Measurements from ENCODE around the gene CAPN10.
"Not testable (repeated sequence)": the region's sequence is repeated elsewhere in the genome, so short reads cannot be mapped to it uniquely, and the experiment has no call there.

CAPN10 gene, protein sequence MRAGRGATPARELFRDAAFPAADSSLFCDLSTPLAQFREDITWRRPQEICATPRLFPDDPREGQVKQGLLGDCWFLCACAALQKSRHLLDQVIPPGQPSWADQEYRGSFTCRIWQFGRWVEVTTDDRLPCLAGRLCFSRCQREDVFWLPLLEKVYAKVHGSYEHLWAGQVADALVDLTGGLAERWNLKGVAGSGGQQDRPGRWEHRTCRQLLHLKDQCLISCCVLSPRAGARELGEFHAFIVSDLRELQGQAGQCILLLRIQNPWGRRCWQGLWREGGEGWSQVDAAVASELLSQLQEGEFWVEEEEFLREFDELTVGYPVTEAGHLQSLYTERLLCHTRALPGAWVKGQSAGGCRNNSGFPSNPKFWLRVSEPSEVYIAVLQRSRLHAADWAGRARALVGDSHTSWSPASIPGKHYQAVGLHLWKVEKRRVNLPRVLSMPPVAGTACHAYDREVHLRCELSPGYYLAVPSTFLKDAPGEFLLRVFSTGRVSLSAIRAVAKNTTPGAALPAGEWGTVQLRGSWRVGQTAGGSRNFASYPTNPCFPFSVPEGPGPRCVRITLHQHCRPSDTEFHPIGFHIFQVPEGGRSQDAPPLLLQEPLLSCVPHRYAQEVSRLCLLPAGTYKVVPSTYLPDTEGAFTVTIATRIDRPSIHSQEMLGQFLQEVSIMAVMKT

DNA sequence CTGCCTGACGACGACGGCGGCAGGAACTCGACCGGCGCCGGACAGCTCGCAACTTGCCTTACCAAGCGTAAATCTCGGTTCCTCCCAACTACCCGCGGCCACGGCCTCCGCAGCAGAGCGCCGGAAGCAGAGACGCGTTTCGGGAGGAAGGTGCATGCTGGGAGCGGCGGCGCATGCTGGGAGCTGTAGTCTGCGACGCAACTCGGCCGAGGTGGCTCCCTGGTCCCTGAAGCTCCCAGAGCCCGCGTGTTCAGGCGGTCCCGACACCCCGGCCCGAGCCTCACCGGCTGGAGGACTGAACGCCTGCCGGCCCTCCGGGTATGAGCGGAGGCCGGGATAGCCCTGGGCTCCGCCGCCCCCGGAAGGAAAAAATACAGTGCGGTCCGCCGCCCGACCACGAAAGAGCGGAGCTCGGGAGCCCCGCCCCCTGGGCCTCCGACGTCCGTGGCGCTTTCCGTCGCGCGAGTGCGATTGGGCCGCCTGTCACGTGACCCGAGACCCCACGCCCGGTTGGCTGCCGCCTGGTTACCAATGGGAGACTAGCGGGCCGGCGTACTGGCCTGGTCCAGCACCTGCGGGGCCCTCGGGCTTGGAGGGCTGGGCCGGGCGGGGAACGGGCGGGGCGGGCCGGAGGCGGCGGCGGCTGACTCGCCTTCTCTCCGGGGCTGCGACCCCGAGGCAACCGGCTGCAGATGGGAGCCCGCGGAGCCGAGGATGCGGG lies at the start of gene CAPN10:
TSS of gene CAPN10 (plus strand) at position 537 of the 721 bp plus-strand sequence. CDS start at position 715, 178 bp downstream.
- TF ChIP-seq, protein P1, sequence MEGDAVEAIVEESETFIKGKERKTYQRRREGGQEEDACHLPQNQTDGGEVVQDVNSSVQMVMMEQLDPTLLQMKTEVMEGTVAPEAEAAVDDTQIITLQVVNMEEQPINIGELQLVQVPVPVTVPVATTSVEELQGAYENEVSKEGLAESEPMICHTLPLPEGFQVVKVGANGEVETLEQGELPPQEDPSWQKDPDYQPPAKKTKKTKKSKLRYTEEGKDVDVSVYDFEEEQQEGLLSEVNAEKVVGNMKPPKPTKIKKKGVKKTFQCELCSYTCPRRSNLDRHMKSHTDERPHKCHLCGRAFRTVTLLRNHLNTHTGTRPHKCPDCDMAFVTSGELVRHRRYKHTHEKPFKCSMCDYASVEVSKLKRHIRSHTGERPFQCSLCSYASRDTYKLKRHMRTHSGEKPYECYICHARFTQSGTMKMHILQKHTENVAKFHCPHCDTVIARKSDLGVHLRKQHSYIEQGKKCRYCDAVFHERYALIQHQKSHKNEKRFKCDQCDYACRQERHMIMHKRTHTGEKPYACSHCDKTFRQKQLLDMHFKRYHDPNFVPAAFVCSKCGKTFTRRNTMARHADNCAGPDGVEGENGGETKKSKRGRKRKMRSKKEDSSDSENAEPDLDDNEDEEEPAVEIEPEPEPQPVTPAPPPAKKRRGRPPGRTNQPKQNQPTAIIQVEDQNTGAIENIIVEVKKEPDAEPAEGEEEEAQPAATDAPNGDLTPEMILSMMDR (conservative IDR thresholded peaks at IDR 0.05; ENCODE audit: low read depth): no peak
- POLR2A ChIA-PET (ENCODE audit: low non-redundant PET): interaction anchor here (0.6 to 2.4 kb wide), 5 partner anchors 17 to 72 kb away, joined by 3 to 12 read pairs (median 4); partner anchors contain the start of gene DUSP28
- H3K27ac ChIP-seq: peak within 1 kb of the TSS; percentile 89
- peak; percentile 96 for DNase-seq (ENCODE audit: low spot score)
- CTCF ChIA-PET: interaction anchor here (0.6 to 1.1 kb wide), 3 partner anchors 17 to 454 kb away, joined by 3 to 5 read pairs (median 4); no protein-coding TSS in a partner anchor

DNA sequence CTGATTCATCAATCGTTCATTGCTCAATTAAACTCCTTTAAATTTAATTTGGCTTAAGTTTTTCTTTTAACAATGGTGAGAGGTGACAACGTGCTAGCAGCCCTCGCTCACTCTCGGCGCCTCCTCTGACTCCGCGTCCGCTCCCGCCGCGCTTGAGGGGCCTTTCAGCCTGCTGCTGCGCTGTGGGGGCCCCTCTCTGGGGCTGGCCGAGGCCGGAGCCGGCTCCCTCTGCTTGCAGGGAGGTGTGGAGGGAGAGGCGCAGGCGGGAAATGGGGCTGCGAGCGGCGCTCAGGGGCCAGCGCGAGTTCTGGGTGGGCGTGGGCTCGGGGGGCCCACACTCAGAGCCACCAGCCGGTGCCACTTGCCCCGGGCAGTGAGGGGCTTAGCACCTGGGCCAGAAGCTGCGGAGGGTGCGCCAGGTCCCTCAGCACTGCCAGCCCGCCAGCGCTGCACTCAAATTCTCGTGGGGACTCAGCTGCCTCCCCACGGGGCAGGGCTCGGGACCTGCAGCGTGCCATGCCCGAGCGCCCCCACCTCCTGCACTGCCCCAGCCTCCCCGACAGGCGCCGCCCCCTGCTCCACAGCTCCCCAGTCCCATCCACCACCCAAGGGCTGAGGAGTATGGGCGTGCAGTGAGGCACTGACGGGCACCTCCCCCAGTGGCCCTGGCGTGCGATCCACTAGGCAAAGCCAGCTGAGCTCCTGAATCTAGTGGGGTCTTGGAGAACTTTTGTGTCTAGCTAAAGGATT lies 48.3 kb upstream of the CAPN10 start:
- ChIA-PET CTCF (no interaction called here), POLR2A (ENCODE audit: low non-redundant PET) (no interaction called here)
- H3K27ac ChIP-seq: no peak overlapping the region
- TF ChIP-seq, protein P1 (conservative IDR thresholded peaks at IDR 0.05; ENCODE audit: low read depth): no peak
- no peak for DNase-seq (ENCODE audit: low spot score)

DNA sequence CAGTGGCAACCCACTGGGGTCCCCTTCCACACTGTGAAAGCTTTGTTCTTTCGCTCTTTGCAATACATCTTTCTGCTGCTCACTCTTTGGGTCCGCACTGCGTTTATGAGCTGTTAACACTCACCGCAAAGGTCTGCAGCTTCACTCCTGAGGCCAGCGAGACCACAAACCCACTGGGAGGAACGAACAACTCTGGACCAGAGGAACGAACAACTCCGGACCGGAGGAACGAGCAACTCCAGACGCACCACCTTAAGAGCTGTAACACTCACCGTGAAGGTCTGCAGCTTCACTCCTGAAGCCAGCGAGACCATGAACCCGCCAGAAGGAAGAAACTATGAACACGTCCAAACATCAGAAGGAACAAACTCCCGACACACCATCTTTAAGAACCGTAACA lies 47.4 kb upstream of the CAPN10 start:
- POLR2A ChIA-PET (ENCODE audit: low non-redundant PET); DNase-seq (ENCODE audit: low spot score); H3K27ac ChIP-seq; CTCF ChIA-PET: not testable (repeated sequence)

DNA sequence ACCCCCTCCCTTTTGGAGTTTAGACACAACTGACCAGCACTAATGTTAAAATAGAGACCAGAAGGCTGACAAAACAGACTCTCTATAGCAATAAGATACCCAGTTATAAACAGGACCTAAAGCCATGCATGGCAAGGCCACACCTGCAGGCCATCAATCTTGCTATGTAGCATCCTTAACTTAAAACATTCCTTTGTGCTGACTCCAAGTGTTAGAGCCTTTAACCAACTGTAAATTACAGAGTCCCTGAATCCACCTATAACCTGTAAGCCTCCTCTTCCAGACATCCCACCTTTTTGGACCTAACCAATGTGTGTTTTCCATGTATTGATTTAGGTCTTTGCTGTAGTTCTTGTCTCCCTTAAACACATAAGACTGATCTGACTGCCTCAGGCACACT lies 46.6 kb upstream of the CAPN10 start:
- H3K27ac ChIP-seq: no peak overlapping the region
- TF ChIP-seq, protein P1 (conservative IDR thresholded peaks at IDR 0.05; ENCODE audit: low read depth): no peak
- ChIA-PET CTCF (no interaction called here), POLR2A (ENCODE audit: low non-redundant PET) (no interaction called here)
- no peak for DNase-seq (ENCODE audit: low spot score)

DNA sequence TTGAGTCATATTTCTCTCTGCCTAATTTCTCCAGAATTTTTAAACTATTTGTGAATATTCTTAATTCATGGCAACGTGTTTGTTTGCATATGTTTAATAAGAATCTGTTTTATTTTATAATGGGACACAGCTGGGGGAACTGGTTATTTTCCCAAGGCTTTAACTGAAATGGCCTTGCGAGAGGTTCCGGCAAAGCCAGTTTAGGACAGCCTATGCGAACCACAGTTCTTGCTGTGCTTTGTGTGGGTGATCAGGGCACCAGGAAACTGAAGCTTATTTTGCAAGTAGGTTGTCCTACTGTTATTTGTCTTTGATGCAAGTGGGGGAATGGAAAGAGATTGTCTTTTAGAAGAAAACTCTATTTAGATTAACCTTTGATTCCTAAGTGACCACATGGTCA lies 35.2 kb upstream of the CAPN10 start:
- CTCF ChIA-PET: no interaction called here
- POLR2A ChIA-PET (ENCODE audit: low non-redundant PET): no interaction called here
- no peak for DNase-seq (ENCODE audit: low spot score)
- H3K27ac ChIP-seq: no peak overlapping the region
- TF ChIP-seq, protein P1 (conservative IDR thresholded peaks at IDR 0.05; ENCODE audit: low read depth): no peak

DNA sequence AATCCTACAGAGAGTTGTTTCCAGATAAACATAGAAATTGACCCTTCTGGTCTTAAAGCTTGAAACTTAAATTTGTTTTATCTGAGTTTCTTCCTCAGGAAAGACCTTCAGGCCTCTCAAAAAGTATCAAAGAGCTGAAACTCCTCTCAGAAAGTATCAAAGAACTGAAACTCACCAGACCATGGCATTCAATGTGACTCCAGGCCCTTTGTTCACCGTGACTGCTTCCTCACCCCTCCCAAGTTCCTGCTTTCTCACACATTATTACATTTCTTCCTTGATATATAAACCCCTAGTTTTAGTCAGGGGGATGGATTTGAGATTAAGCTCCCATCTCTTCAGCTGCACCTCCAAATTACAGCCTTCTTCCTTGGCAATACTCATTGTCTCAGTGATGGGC lies 34.7 kb upstream of the CAPN10 start:
- TF ChIP-seq, protein P1 (conservative IDR thresholded peaks at IDR 0.05; ENCODE audit: low read depth): no peak
- DNase-seq (ENCODE audit: low spot score): no peak
- POLR2A ChIA-PET (ENCODE audit: low non-redundant PET): no interaction called here
- CTCF ChIA-PET: no interaction called here
- H3K27ac ChIP-seq: no peak overlapping the region
